Measurements from ENCODE around the gene TENM4. TPM values are rescaled to one million over a fixed set of nuclear protein-coding genes. Genes with fewer than 3 reads are reported as not detected.

Gene TENM4
- total and polyA plus RNA-seq, 2 of the 8 experiments (the other 6 are each of a cell fraction or from before 2014, with no cell fraction given), result 3.5 to 7.2 TPM

GRCh38 chr11:79070518-79070917, 370.3 kb downstream of the TENM4 start (continued):
- TF ChIP-seq USF2 (IDR thresholded peaks at IDR 0.05; ENCODE audit: low read length) (no peak), GABPA (IDR thresholded peaks at IDR 0.05; ENCODE audit: borderline replicate concordance, insufficient read depth, low read length) (no peak), RBBP5 (IDR thresholded peaks at IDR 0.05; ENCODE audit: borderline replicate concordance, low read depth, low read length) (no peak), SIN3A (conservative IDR thresholded peaks at IDR 0.05 in 1 of 2, IDR thresholded peaks at IDR 0.05 in 1 of 2; ENCODE audit: low read depth in 1 of 2, low read length in 2 of 2) (no peak)
